HepG2 (cell line): Measurements from ENCODE around the gene SYCP2. TPM values are rescaled to one million over a fixed set of nuclear protein-coding genes. Genes with fewer than 3 reads are reported as not detected.

Experiments
- ATAC-seq: fragments of 200-7000 bp; cut with Tn5 transposase; 3 replicates; pipeline ENCODE4 v1.9.1; 2020; ENCODE audit warnings: mild to moderate bottlenecking, moderate library complexity
- BruUV-seq: library from RNA; stranded (reverse); fragments of 400-500 nt; replicated peaks from 2 replicates; lab custom pipeline; 2021; lab: Mats Ljungman, UMichigan
- CTCF ChIA-PET: fragments of 300-600 bp; formaldehyde crosslinking; extraction: SDS; loops from one replicate; lab custom pipeline; 2021; ENCODE audit warnings: low total read pairs, inconsistent platforms, low intra/inter-chr PET ratio; lab: Yijun Ruan, JAX
- POLR2A ChIA-PET: fragments of 350-600 bp; sonication (Branson Sonifier 250); formaldehyde crosslinking; loops from one replicate; lab custom pipeline; 2020; ENCODE audit warnings: antibody characterized with exemption, inconsistent platforms; lab: Yijun Ruan, JAX
- DNase-seq: peaks from one replicate; pipeline ENCODE4 v3.0.0-alpha.2; 2015; ENCODE audit warnings: low spot score
- FAIRE-seq: peaks from 3 replicates; lab custom pipeline; 2011; peaks lifted over from hg19 to GRCh38; lab: Jason Lieb, UNC
- H2AFZ ChIP-seq: one replicate; pipeline ENCODE4 v1.6.1; 2011; ENCODE audit warnings: low read length, inconsistent platforms
- H3K27ac ChIP-seq: fragments of 300-600 bp; 3 replicates; pipeline ENCODE4 v1.8.0; 2011; ENCODE audit warnings: mixed run types, mild to moderate bottlenecking, mixed read lengths, low read length, inconsistent platforms; ENCODE audit not compliant: insufficient read depth; ENCODE audit errors: extremely low read length
- H3K27me3 ChIP-seq, 2 experiments: fragments of 200-600 bp in 1 of 2; 2 replicates in 1 of 2; 3 replicates in 1 of 2; pipeline versions ENCODE4 v1.6.0 to v1.8.0; 2011; ENCODE audit warnings: low read length in 2 of 2, mild to moderate bottlenecking in 2 of 2, moderate library complexity in 2 of 2, inconsistent platforms in 1 of 2; ENCODE audit not compliant: insufficient read depth in 2 of 2, control insufficient read depth in 1 of 2
- H3K36me3 ChIP-seq, 2 experiments: fragments of 200-600 bp in 1 of 2; replicated peaks in 1 of 2; 2 replicates in 1 of 2; 3 replicates in 1 of 2; pipeline versions ENCODE4 v1.5.1 to v1.8.0; 2011; ENCODE audit warnings: low read length in 2 of 2, inconsistent platforms in 1 of 2; ENCODE audit not compliant: insufficient read depth in 2 of 2, control insufficient read depth in 1 of 2
- H3K4me1 ChIP-seq: 2 replicates; pipeline ENCODE4 v1.5.1; 2012; ENCODE audit warnings: low read length, inconsistent platforms; ENCODE audit not compliant: insufficient read depth
- H3K4me2 ChIP-seq: 2 replicates; pipeline ENCODE4 v1.6.0; 2011; ENCODE audit warnings: low read depth, low read length, inconsistent platforms
- H3K4me3 ChIP-seq, 3 experiments: fragments of 200-600 bp in 1 of 3; sonication (generic), shearing (Covaris generic) in 1 of 3; replicated peaks in 1 of 3; 2 replicates each; pipeline ENCODE4 v1.5.1; 2011 to 2016; ENCODE audit warnings: low read length in 3 of 3, inconsistent platforms in 2 of 3, low read depth in 2 of 3, mild to moderate bottlenecking in 2 of 3, control low read depth in 1 of 3, mixed read lengths in 1 of 3; ENCODE audit not compliant: insufficient read depth in 1 of 3
- H3K79me2 ChIP-seq: one replicate; pipeline ENCODE4 v1.6.1; 2011; ENCODE audit warnings: low read length, inconsistent platforms; ENCODE audit not compliant: insufficient read depth
- H3K9ac ChIP-seq: 2 replicates; pipeline ENCODE4 v1.6.0; 2011; ENCODE audit warnings: mild to moderate bottlenecking, low read depth, low read length, inconsistent platforms; ENCODE audit not compliant: insufficient read depth
- H3K9me3 ChIP-seq: 2 replicates; pipeline ENCODE4 v1.5.1; 2012; ENCODE audit warnings: mild to moderate bottlenecking, low read length
- H4K20me1 ChIP-seq: 2 replicates; pipeline ENCODE4 v1.6.0; 2011; ENCODE audit warnings: inconsistent platforms, mild to moderate bottlenecking, low read length, moderate library complexity; ENCODE audit not compliant: insufficient read depth
- CCDC6 ChIP-seq: sonication (generic); formaldehyde crosslinking; IDR thresholded peaks from 2 replicates; pipeline ENCODE4 v1.8.1; 2022; ENCODE audit warnings: mild to moderate bottlenecking, missing genetic modification reagents, moderate library complexity
- HMG20B ChIP-seq: conservative IDR thresholded peaks from 2 replicates; pipeline ENCODE4 v1.6.1; 2016; ENCODE audit warnings: missing genetic modification reagents, missing compliant biosample characterization
- POLR2AphosphoS2 ChIP-seq: IDR thresholded peaks from 2 replicates; pipeline ENCODE4 v1.6.1; 2011; ENCODE audit warnings: low read depth, low read length, improper control_type of control experiment
- SKI ChIP-seq: fragments of 450-650 bp; IDR thresholded peaks from one replicate; pipeline ENCODE4 v1.6.1; 2018; ENCODE audit warnings: mild to moderate bottlenecking; ENCODE audit not compliant: partially characterized antibody
- ZBTB7A ChIP-seq: sonication (generic); formaldehyde crosslinking; IDR thresholded peaks from 2 replicates; pipeline ENCODE4 v1.8.0; 2022; ENCODE audit warnings: mild to moderate bottlenecking, missing genetic modification reagents
- ZNF512 ChIP-seq: sonication (generic); formaldehyde crosslinking; IDR thresholded peaks from 2 replicates; pipeline ENCODE4 v1.4.0; 2020; ENCODE audit warnings: mild to moderate bottlenecking, missing genetic modification reagents
- ZNF556 ChIP-seq: sonication (generic); formaldehyde crosslinking; IDR thresholded peaks from 2 replicates; pipeline ENCODE4 v1.4.0; 2020; ENCODE audit warnings: mild to moderate bottlenecking, missing genetic modification reagents, borderline replicate concordance
- ZNF775 ChIP-seq: sonication (generic); formaldehyde crosslinking; IDR thresholded peaks from 2 replicates; pipeline ENCODE4 v1.4.0; 2020; ENCODE audit warnings: missing genetic modification reagents, mild to moderate bottlenecking, moderate library complexity, borderline replicate concordance
- ZNF777 ChIP-seq: sonication (generic); formaldehyde crosslinking; IDR thresholded peaks from 2 replicates; pipeline ENCODE4 v1.4.0; 2020; ENCODE audit warnings: missing genetic modification reagents
- WGBS: methylation state at CpG from one replicate; pipeline ENCODE4 v1.1.6; 2017; ENCODE audit warnings: low lambda C conversion rate; 5-methylcytosine and 5-hydroxymethylcytosine counted together
- in situ Hi-C: cut with HindIII; loops from 2 replicates; pipeline ENCODE4 v1.10.0; 2017; ENCODE audit warnings: low pct_unique_long_range_greater_than_20kb; ENCODE audit not compliant: extremely low pct_ligation_motif_present
- intact Hi-C: fragments of 100-400 bp; cut with micrococcal nuclease; formaldehyde crosslinking; loops from one replicate; pipeline ENCODE4 v1.10.0; 2022; ENCODE audit not compliant: unreplicated experiment
- polyA plus RNA-seq, 8 experiments: library from polyadenylated mRNA; depleted of rRNA in 3 of 8; stranded (reverse) in 7 of 8; unstranded in 1 of 8; fragments of >200 nt; fragmentation: Illumina TruSeq in 4 of 8; extraction: Trizol in 4 of 8; gene quantifications; 2 replicates each; pipeline versions ENCODE4 v1.2.1 to v1.2.3, GENCODE V29; 2011 to 2016; ENCODE audit warnings: low read depth in 4 of 8, missing spikeins in 1 of 8, mixed read lengths in 1 of 8; ENCODE audit not compliant: insufficient read depth in 1 of 8
- total RNA-seq, 5 experiments: library from RNA; depleted of rRNA; stranded (reverse); fragments of >200 nt; fragmentation: Illumina TruSeq; extraction: Trizol; gene quantifications; 2 replicates each; pipeline ENCODE4 v1.2.3, GENCODE V29; 2016; ENCODE audit warnings: low read depth in 1 of 5

SYCP2 gene
- total and polyA plus RNA-seq, 2 of the 13 experiments (the other 11 are each of a cell fraction or from before 2014, with no cell fraction given) = 0.07 to 0.24 TPM

- TF ChIP-seq ZNF556 (CRISPR knock-in tag) = no peak
- TF ChIP-seq POLR2AphosphoS2 = no peak
- no peak overlapping the region for H3K27ac ChIP-seq
- no peaks in the 10 kb centered on the region for H3K9me3 ChIP-seq
- H3K27me3 ChIP-seq = peaks cover 18 to 28% of the 10 kb centered on the region in 2 experiments; a peak in 4 of 5 replicates
- no peak overlapping the region for H3K4me3 ChIP-seq
- no peaks in the 10 kb centered on the region; the same call in 1 of the 2 replicates for H4K20me1 ChIP-seq
- H2AFZ ChIP-seq = no peak overlapping the region
- no peak overlapping the region for H3K9ac ChIP-seq
- FAIRE-seq (no peak), ATAC-seq (no peak), DNase-seq (no peak)
- no peak overlapping the region for H3K4me2 ChIP-seq
- in situ Hi-C loops (no loop called here), intact Hi-C loops (no loop called here)
- no peaks in the 10 kb centered on the region for H3K4me1 ChIP-seq
- 3% methylated on average over 19 of the region's 19 CpGs for WGBS
- ChIA-PET CTCF (no interaction called here), POLR2A (no interaction called here)
- BruUV-seq = no TSS peak
- H3K36me3 ChIP-seq = no peaks in the 10 kb centered on the region
- H3K79me2 ChIP-seq = no peaks in the 10 kb centered on the region
Observed at GRCh38 chr20:59829054-59829785, 104.2 kb downstream of the SYCP2 start.

DNA sequence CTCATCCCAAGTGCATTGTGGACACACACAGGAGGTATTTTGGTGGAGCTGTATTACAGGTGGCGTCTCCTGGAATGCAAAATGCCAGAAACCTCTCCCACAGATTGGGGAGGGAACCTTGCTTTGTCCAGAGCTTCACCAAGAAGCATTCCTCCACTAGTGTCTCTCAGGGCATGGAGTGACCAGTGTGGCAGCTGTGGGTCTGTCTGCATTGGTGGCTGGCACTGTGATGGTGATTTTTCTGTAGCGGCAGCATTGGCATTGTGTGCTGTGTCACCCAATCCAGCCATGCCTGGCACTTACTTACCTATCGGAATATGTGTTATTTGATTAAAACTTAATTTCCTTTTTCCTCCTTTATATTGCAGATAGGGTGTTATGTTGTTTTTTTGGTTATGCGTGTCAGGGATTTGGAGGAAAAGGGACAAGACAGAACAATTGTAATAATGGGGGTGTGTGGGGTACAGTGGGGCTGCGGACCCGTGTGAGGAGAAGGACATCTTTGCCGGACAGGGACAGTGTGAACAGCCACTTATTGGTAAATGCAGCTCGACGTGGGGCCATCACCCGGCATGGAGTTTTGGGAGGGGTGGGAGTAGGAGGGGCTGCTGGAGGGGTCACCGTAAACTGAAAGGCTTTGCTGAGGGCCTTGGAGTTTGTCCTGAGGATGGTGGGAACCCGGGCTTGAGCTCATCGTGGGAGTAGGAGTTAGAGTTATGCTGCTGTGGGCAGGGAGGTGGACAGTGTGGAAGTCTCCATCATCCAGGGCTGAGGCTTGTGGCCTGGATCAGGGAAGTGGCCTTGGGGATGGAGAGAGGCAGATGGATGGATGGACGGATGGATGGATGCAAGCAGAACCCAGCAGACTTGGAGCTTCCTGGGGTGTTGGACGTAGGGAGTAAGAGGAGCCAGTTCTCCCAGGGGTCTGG lies 105.0 kb downstream of the SYCP2 start:
- POLR2A ChIA-PET = no interaction called here
- 10% methylated on average over 14 of the region's 15 CpGs for WGBS
- FAIRE-seq = no peak
- TF ChIP-seq ZNF777 (CRISPR knock-in tag) = no peak
- TF ChIP-seq SKI = no peak
- TF ChIP-seq ZBTB7A = no peak
- no peak for TF ChIP-seq CCDC6 (CRISPR knock-in tag)
- TF ChIP-seq ZNF512 (CRISPR knock-in tag) = no peak
- TF ChIP-seq HMG20B = no peak
- no peak for TF ChIP-seq ZNF775 (CRISPR knock-in tag)

More for the DNA sequence above, 105.0 kb downstream of the SYCP2 start:
- Histone ChIP-seq H3K4me1 (no peaks in the 10 kb centered on the region), H2AFZ (no peak overlapping the region), H3K79me2 (no peaks in the 10 kb centered on the region), H3K4me2 (no peak overlapping the region), H3K9me3 (no peaks in the 10 kb centered on the region), H3K9ac (no peak overlapping the region), H4K20me1 (no peaks in the 10 kb centered on the region; the same call in 1 of the 2 replicates), H3K36me3 (no peaks in the 10 kb centered on the region), H3K27ac (no peak overlapping the region), H3K27me3 (peaks cover 18 to 32% of the 10 kb centered on the region in 2 experiments; a peak in 4 of 5 replicates), H3K4me3 (no peak overlapping the region)
- CTCF ChIA-PET = no interaction called here
- intact Hi-C loops = no loop called here
- ATAC-seq = no peak
- DNase-seq = no peak
- no TSS peak for BruUV-seq
- in situ Hi-C loops = no loop called here
